Stimulated activated CD4-positive, alpha-beta T cell treated with anti-CD3 and anti-CD28 coated beads, Interleukin-1b, Interleukin-23, amount 100 ng/mL, for 4 hours (primary cell): ENCODE results near the gene GRIN2B.

Experiments
- DNase-seq, 2 donors: peaks; one replicate each; pipeline ENCODE4 v3.0.0-alpha.2; 2020; ENCODE audit warnings: low read depth in 2 of 2

Gene GRIN2B

DNA sequence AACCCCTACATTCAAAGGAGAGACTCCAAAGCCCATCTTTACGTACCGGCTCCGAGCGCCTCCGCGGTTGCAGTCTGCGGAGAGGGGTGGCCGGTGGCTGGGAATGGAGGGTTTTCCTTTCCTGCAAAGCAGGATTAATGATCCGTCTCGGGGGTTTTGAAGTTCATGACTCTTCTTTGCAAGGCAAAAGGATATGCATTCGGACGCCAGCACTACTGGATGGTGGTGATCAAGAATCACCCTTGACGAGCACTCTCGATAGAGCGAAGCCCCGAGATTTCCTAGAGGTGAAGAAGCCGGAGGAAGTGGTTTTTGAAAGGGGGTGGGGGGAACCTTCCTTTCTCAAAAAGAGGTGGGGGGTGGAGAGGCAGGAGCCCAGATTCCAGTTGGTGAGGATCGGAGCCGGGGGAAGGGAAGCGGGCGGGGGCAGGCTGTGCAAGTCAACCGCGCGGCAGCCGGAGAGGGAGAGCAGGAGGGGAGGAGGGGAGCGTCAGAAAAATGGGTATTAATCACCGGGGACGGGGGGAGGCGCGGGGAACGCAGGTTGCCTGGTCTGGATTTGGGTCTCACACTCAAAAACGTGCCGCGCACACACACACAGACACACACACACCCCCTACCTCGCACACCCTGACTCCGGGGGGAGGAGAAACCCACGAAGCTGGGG lies at the start of gene GRIN2B:
Gene GRIN2B (minus strand): TSS at position 307 of the 667 bp plus-strand sequence. CDS start 115,394 bp downstream, outside the sequence.
- no peak for DNase-seq

DNA sequence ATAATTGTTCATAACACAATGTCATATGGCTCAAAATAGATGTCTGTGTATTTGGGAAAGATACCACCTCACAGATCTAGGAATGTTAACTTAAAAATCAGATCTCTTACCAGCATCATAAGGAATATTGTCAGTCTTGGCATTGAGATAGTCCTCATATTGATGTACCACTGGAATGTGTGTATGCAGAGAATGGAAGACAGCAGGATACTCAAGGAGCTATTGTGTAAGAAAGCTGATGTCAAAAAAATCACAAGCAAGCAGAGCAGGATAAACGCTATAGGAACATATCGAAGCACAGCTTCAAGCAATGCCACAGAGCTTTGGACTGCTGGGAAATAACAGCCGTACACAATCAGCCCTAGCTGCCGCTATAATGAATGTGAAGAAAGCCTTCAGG lies 45.1 kb upstream of the GRIN2B start:
- no peak for DNase-seq

DNA sequence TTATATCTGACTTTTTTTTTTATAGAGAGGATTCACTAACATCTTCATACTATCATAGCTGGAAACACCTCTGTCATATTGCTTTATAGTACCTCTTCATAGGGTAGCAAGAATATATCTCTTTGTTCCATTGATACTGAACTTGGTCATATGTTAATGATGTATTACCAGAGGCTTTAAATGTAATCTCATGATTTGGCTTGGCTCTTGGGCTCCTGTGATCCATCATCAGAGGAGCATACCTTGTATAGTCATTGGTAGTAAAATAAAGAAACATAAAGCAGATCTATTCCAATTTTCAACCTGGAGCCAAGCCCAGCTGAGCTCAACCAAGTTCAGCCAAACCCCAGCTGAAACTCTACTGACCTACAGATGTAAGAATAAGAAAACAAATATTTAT lies 43.2 kb upstream of the GRIN2B start:
- no peak for DNase-seq

GRCh38 chr12:14018080-14018479 lies 36.7 kb upstream of the GRIN2B start:
- no peak for DNase-seq

DNA sequence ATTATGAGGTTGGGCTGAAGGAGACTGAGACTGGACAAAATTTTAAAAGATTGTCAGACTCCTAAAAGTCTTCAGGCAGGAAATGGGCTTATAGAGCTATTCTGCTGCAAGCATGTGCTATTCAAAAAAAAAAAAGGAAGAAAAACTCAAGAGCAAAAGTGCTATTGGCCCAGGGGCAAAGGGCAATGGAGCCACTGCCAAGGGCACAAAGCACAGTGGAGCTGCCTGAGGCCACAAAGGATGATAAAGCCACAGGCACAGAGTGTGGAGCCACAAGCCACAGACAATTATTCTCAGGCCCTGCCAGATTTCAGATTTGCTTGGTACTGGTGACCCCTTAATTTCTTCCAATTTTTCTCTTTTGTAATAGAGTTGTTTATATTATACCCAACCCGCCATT lies 29.6 kb upstream of the GRIN2B start:
- DNase-seq: no peak

DNA sequence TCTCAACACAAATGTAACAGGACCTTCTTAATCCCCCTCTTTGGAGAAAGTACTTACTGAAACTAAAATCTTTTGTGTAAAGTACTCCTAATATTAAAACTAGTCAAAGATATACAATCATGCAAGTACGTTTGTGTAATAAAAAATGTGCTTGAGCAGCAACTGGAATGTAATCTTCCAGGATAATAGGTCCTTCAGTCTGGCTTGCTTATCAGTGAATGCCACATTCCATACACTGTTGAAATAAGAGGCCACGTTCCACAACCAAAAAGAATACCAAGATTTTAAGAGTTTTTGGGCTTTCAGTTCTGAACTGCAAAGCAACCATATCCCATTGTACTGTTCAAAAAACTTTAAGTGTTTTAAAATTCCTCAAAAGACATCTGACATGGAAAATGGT lies 26.2 kb upstream of the GRIN2B start:
- no peak for DNase-seq

- DNase-seq: no peak
Observed at GRCh38 chr12:13992585-13992984, 11.2 kb upstream of the GRIN2B start.

DNA sequence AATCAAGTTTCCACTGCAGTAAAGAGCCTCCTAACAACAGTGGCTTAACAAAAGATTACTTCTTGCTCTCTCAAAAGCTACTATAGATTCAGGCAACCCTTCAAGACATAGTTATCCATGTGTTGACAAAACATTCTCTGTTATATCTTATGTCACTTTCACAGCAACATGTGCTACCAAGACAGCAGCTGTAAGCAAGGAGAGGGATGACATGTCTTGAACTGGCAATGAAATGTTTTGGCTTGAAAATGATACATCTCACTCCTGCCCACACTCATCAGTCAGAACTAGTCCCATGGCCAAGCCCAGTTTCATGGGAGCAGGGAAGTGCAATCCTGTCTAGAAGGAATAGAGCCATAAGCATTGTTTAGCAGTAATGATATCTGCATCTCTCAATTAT lies 10.7 kb upstream of the GRIN2B start:
- no peak for DNase-seq

GRCh38 chr12:13986031-13986430 lies 4.6 kb upstream of the GRIN2B start:
- DNase-seq: no peak

GRCh38 chr12:13981990-13982389 lies 588 bp upstream of the GRIN2B start:
- no peak for DNase-seq

DNA sequence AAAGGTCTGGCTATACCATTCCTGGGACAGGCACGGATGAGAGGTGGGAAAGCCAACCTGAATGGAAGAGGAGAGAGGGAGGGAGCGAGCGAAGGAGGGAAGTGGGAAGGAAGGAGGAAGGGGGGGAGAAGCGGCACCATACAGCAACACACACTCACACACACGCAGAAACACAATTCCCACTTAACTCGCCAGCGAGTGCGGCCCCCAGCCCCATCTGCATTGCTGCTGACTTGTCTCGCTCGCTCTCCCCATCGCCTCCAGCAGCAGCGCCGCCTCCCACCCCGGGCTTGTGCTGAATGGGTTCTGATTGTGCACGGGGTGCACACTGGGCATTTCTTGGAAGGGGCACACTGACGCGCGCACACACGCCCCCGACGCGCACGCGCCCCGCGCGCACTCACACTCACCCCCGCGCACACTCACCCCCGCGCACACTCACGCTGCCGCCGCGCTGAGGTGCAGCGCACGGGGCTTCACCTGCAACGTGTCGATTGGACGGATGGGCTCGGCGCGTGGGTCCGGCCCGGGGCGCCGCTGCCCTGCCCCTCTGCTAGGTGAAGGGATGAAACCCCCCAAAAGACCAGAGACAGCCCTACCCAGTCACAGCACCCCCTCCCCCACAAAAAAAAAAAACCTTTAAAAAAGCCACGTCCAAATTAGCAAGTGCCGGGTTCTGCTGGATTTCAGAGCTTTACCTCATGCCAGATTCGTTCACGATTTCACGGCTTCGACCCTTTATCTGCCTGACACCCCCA lies 685 bp downstream of the GRIN2B start:
- no peak for DNase-seq

GRCh38 chr12:13979772-13980378 lies 1.5 kb downstream of the GRIN2B start:
- DNase-seq: no peak

- no peak for DNase-seq
Observed at GRCh38 chr12:13978876-13979275, 2.5 kb downstream of the GRIN2B start.

GRCh38 chr12:13976880-13977279 lies 4.5 kb downstream of the GRIN2B start:
- DNase-seq: no peak

DNA sequence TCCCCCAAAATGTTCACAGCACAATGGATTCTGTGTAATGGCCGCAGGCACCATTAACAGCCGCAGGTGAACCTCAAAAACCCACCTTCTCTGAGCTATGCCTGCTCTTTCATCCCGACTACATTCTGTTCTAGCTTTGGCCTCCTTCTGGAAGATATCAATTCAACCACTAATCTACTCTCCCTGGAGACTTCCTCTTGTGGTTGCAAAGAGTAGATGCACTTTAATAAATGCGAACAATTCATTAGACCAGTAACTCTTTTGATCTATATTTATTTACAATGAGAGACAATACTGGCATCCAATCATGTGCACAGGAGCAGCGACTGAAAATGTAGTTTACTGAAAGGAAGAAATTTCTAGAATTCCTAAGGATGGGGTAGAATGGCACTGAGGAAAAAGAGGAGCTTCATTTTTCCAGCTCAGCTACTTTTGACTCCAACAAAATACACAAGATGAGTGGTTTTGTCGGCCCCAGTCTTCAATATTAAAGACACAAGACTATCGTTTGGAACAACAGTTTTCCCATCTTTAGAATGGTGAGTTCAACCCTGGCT lies 5.3 kb downstream of the GRIN2B start:
- DNase-seq: no peak

DNA sequence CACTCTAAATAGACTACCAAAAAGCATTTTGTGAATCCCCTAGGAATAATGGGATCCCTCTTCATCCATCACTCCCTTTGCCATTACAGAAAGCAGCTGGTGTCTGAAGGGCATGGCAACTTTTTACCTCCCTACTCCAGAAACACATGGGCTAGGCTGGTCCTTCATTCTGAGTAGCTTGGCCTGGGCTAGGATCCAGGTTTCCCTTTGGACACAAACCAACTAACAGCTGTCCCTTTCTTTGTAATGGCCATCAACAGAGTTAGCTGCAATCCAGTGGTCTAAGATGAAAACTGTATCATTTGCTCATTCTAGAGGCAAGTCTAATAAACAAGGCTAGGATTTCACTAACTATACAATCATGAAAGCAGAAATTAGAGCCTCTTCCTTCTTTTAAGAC lies 7.4 kb downstream of the GRIN2B start:
- DNase-seq: no peak

GRCh38 chr12:13970803-13971202 lies 10.6 kb downstream of the GRIN2B start:
- no peak for DNase-seq

DNA sequence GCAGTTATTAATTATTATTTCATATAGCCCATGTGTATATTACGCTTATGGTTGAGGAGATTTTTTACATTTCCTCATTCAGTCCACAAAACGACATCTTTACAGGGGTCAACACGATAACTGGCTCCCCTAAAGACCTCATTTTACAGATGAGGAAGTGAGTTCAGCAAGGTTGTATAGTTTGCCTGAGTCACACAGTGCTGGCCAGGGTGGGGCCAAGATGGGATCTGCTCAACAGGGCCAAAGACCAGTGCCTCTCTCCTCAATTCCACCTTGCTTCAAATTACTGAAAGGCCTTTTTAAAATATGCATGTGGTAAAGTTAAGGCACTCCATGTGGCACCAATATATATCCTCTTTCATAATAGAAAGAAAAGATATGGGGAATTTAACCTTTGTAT lies 13.1 kb downstream of the GRIN2B start:
- DNase-seq: no peak

- DNase-seq: no peak
Observed at GRCh38 chr12:13964666-13965065, 16.7 kb downstream of the GRIN2B start.

DNA sequence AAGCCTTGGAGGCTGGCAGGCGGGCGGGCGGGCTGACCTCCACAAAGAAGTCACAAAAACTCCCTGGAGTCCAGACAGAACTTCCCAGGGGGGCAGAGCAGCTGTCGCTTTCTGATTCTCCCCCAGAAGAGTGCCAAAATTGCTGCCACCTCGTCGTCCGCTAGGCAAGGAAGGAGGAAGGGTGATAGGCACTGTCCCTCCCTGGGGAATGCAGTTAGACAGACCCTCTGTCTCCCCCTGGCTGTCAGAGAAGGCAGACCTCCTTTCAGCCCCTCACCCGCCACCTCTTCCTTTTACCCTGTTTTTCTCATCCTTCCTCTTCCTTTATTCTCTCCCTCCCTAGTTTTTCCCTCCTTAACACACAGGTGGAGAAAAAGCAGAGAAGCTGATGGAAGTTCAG lies 18.7 kb downstream of the GRIN2B start:
- DNase-seq: no peak

DNA sequence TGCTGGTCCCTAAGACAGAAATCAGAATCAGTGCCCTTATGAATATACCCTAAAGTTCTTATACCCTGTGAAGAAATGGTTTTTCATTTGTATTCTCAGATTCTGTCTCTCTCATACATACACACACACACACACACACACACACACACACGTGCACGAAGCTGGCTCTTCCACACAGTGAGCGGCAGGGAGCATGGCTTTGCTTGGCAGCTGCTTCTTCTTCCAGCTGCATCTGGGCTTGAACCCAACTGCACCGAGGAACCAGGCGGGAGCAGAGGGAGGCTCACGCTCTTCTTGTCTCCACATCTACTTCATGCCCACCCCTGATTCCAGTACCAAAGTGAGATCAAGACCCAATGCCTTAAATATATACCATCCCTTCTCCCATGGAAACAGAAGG lies 19.4 kb downstream of the GRIN2B start:
- DNase-seq: no peak

GRCh38 chr12:13959131-13959723 lies 22.2 kb downstream of the GRIN2B start:
- no peak for DNase-seq
